GM21515 (cell line): ENCODE data around the gene TMEM144.
A peak's percentile ranks its signal among the peaks of the same experiment; 100 is the strongest.
"Not testable (repeated sequence)": the region's sequence is repeated elsewhere in the genome, so short reads cannot be mapped to it uniquely, and the experiment has no call there.

Source experiments
- ATAC-seq: cut with Tn5 transposase; IDR thresholded peaks from one replicate; pipeline ENCODE4 v1.9.1; 2021; ENCODE audit not compliant: unreplicated experiment

The TMEM144 gene

DNA sequence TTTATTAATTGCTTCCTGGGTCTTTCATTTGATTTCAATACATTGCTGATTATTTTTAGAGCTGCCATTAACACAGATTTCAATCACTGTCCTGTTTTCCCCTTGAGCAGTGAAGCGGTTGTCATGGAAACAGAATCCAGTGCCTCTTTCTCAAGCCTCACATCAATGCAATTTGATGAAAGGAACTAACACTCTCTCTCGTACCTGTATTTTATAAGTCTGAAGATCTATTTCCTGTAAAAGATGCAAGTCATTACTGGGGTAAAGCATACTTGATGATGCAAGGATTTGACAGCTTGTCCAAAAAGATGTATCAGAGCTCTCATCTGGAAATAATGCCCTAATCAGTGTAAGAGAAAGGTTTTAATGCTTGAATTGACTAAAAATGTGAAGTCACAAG is 19.6 kb upstream of the TMEM144 start:
- no peak for ATAC-seq

DNA sequence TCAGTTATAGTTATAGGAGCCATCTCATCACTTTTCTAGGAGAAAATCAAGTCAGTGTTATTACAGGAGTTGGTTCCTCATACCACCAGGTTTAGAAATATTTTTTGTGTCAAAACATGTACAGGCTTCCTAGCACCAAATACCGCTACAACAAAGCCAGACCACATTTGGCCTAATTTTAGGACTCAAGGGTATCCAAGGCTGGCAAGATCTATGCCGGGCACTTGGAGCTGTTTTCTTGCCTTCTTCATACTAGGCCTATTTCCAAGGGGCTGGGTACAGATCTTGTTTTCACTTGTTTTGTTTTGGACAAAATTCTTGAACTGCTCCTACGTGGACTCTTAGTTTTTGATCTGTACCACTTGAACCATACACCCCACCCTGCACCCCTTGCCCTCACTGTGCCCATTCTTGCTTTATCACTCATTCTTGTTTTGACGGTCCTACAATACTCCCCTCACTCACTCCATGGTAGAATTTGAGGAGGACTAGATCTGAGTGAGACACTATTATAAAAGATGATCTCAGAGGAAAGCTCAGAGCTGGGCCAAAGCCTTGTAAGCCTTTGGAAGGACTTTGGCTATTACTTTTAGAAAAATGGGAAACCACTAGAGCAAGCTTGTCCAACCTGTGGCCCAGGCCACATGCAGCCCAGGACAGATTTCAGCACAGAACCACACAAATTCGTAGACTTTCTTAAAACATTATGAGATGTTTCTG is 17.7 kb upstream of the TMEM144 start:
- ATAC-seq, result no peak

DNA sequence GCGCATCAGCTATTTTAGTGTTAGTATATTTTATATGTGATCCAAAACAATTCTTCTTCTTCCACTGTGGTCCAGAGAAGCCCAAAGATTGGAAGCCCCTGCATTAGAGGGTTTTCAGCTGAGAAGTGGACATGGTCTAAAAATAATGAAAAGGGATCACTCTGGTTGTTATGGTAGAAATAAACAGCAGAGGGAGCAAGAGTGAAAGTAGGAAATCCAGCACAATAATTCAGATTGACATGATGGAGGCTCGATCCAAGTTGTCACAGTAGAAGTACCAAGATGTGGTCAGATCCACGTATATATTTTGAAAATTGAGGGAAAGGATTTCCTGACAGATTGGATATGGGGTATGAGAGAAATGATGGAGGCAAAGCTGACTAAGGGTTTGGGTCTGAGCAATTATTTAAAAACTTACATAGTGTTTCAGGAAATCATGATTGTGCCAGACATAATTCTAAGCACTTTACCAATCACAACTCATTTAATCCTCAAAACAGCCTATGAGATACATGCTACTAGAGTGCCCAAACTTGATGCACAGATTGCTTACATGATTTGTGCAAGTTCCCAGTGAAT is 17.0 kb upstream of the TMEM144 start:
- no peak for ATAC-seq

DNA sequence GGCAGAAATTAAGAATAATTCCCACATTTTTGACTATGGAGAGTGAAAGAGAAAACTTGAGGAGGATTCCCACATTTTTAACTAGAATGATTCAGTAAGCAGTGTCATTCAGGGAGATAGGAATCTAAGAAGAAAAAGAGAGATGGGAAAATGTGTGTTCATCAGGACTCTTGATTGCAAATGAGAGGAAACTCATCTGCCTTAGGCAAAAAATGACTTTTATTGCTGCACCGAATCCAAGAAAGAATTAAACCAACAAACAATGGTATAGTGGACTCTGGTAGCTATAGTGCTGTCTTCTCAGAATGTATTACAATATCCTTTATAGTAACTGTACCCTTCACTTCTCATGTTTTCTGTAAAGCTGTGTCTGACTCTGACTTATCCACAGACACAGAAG is 15.0 kb upstream of the TMEM144 start:
- ATAC-seq, result no peak

DNA sequence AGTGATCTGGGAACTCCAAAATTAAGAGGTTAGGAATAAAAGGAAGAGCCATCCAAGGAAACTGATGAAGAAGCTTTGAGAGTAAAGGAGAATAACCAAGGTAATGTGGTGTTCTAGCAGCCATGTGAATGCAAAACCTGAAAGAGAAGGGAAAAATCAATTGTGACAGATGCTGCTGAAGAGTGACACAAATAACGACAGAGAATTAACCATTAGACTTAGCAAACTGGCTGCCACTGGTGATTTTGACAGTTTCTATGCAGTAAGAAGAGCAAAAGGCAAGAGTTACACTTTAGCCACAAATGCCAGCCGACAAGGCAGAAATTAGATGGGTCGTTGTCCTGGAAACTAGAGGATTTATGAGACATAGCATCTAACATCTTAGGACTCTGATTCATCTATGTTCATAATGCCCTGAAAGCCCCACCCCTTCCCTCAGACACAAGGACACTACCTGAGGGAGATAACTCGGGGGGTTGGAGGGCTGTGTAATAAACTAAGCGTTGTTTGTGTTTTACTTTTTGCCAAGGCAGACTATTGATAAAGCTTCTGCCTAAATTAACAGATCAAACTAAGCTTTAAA is 13.0 kb upstream of the TMEM144 start:
- ATAC-seq, result no peak

DNA sequence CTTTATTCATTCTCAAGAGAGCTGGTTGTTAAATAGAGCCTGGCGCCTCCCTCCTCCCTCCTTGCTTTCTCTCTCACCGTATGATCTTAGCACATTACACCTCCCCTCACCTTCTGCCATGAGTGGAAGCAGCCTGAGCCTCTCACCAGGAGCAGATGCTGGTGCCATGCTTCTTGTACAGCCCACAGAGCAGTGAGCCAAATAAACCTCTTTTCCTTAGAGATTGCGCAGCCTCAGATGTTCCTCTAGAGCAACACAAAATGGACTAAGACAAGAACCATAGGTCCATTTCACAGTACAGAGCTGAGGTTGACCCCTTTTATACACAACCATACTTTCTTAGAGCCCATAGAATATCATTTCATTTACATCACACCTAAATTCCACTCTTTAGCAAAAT is 10.1 kb upstream of the TMEM144 start:
- no peak for ATAC-seq

DNA sequence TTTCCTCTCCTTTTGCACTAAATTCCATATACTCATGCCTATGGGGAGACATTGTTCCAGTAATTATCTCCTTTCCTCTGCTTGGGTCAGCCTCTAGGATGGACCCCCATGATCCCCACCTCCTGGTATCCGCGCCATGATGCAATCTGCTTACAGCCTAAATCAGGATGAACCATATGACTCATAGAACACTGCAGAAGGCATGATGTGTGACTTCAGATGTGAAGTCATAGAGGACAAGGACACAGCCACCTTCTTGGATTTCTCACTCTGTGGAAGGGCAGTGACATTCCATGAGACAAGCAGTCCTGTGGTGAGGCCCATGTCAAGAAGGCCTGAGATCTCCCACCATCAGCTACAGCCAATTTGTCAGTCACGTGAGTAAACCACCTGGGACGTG is 9.0 kb upstream of the TMEM144 start:
- ATAC-seq, result no peak

DNA sequence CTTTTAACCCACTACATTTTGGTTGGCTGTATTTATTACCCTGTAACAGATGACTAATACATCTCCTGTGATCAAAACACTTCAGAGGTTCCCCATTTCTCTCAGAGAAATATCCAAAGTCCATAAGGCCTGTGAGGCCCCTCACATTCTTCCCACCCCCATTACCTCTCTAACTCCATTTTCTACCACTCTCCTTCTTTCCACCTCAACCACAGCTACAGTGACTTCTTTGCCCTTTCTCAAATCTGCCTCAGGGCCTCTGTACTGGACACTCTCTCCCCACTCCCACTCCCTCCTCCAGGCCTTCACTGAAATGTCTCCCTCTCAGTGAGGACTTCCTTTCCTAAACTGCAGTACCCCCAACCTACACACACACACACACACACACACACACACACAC is 8.4 kb upstream of the TMEM144 start:
- no peak for ATAC-seq

DNA sequence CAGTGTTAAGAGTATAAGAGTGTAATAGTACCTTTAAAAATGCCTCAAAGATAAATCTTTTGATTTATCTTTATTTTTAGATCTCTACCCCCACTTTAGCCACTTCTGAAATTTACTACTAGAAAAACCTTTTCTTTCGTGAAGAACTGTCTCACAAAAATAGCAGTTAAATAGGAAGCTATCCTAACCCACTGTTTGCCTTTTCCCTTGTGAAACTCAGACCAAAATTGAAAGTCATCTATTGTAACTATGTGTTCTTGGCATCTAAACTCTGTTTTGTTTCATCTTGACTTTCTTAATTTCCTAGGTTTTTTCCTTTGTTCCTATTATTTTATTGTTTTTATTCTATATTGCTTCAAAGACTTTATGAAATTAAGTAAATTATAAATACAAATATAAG is 7.8 kb upstream of the TMEM144 start:
- ATAC-seq, result no peak

DNA sequence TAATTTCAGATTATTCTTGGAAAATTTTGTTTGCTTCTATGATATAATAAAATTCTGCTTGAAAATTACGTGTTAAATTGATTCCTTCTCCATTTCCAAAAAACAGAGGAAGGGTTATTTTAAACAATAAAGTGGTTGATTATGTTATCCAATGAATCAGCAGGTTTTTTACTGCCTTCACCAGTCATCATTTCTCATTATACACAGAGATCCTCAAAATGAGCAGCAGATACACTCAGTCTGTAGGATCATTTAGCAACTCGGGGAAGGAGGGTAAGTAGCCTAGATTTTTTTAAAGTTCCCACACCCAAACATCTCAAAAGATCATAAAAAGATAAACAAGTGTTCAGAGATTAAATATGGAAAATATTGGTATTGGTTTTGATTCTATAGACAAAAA is 6.8 kb upstream of the TMEM144 start:
- no peak for ATAC-seq

DNA sequence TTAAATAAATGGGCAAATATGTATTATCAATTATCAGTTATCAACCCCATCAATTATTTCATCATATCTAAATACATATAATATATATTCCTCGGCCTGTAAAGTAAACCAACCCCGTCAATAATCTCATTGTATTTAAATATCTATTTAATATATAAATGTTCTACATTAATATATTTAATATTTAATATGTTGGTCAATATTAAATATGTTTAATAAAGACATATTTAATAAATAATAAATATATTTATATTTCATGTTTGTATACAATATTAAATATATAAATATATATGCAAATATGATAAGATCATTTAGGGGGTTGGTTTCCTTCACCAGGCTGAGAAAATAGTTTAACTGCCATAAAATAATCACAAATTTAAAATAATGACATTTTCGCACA is 6.4 kb upstream of the TMEM144 start:
- ATAC-seq, result no peak

DNA sequence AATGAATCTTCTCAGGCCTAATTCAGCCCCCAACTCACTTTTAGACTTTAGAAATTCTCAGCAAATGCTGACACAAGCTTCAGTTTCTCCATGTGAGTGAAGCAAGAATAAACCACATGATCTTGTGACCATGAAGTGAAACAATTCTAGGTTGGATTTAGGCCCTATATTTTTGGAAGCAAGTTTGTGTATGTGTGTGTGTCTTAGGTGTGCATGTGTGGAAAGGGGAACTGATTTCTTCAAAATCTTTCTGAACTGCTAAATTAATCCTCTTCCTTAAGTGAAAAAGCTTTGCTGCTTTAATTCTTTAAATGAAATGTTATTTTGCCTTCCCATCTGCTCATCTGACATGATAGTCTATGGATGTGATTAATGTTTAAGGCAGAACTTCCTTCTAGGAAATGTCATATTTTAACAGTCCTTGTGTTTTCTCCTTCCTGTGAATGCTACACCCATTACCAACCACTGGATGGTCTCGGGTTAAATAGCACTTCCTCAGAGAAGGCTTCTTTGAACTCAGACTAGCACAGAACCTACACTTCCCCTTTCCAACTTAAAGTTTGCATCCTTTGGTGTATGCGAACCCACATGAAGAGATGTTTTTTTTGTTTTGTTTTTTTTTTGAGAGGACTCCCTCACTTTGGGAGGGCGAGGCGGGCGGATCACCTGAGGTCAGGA is 1.2 kb upstream of the TMEM144 start:
- peak; percentile 52 for ATAC-seq

DNA sequence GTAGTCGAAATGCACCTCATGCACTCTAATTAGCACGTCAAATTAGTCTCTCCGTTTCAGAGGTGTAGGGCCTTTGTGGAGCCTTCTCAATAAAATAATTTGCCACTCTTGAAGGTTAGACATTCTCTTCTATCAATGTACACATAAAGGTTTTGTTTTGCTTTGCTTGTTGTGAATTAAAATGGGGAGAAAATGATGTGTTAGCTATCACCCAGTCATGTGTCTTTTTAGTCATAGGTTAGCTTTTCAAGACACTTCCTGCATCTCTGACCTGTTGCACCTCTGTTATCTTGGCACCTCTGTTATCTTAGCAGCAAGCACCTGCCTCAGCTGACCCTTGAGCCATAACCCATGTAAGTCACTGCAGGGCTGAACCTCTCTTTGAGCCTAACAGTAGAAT is 936 bp downstream of the TMEM144 start:
- ATAC-seq, result no peak

DNA sequence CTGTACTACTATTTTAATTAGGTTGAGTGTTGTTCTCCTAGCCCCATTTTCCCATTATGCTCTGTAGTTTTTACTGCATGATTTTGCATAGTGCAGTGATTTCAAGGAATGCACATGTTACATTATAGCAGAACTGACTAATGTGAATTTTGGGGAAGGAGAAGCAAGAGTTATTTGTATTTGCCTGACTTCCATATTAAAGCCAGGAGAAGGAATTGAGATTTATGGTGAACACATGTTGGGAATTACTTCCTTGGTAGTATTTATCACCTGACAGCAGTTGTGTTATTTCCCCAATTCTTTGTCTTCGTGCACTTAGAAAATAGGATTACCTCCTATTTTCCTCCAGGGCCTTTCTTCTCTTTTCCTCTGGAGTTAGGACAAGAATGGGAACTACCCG is 3.2 kb downstream of the TMEM144 start:
- no peak for ATAC-seq

DNA sequence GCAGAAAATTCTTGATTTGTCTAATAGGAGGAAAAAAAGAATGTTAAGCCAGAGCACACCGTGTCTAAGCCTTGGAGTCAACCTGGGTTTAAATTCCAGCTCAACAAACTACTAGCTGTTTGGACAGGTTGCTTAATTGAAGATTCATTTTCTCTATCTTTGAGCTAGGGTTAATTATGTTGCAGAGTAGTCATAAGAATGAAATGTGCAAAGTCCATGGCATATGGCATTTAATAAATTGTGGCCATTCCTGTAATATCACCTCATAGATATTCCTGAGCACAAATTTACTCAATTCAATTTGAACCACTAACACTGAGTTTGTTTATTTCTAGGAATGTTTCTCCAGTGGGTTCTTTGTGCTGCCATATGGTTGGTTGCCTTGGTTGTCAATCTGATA is 4.6 kb downstream of the TMEM144 start:
- ATAC-seq, result no peak

DNA sequence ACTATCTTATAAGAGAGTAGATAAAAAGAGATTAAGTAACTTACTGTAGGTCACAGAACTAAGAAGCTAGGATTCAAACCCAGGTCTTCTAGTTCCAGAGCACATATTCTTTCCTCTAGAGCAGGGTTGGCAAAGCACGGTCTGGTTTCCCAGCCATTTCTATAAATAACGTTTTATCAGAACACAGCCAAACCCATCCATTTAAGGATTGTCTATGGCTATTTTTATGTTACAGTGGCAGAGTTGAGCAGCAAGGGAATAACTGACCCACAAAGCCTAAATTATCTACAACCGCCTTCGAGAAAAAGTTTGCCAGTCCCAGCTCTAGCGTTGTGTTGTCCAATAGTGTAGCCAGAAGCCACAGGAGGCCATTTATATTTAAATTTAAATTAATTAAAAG is 7.5 kb downstream of the TMEM144 start:
- ATAC-seq, result no peak

DNA sequence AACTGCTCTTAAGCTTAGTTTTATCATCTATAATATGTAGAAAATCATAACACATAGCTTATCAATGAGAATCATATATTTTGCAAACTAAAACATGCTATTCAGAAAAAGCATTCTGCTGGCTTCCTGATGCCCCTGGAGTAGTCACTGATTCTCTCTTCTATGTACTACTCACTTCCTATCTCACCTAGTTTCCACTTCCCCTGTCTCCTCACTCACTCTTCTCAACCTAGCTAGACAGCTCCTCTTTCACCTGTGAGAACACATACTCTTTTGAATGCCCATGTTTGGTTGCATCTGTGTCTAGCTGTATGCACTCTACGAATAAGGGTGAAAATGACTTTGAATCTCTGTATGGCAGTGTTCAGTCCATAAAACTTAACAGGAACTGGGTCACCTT is 9.3 kb downstream of the TMEM144 start:
- ATAC-seq, result no peak

DNA sequence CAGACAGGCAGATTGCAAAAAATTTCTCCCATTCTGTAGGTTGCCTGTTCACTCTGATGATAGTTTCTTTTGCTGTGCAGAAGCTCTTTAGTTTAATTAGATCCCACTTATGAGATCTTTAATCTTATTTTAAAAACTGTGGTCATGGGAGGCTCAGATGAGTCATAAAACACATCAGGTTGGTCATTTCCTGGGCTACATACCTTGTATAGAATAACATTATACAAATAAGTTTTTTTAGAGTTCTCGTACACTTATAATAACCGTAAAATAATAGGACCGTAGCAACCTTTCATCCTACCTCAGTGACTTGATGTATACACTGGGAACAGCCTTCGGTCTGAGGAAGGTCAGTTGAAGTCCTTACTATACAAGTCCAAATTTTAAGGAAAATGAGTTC is 14.0 kb downstream of the TMEM144 start:
- not testable (repeated sequence) for ATAC-seq

DNA sequence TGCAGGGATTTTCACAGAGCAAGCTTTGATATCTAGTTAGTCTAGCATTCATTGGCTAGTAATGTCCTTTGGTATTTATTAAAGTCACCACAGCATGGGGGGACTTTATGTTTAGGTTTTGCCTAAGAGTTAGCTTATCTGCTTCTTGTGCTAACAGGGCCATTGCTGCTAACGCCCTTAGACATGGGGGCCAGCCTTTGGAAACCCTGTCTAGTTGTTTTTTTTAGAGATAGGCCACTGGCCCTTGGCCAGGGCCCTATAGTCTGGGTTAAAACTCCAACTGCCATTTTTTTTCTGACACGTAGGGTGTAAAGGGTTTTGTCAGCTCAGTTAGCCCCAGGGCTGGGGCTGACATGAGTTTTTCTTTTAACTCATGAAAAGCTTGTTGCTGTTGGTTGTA is 14.7 kb downstream of the TMEM144 start:
- ATAC-seq, result not testable (repeated sequence)

DNA sequence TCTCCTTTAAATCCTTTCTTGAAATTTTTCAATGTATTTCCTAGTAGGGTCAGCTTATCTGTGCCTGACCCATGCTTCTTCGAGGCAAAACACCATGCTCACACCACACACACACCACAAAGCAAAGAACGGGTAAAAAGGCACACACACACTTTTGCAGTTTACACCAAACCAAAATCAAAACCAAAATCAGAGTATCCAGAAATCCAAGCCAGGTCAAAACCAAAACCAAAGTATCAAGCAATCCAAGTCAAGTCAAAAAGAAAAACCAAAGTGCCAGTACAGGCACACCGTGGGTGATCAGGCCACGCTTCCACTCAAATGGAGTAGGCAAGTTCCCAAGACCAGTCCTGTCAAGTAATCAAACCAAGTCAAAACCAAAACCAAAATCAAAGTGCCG is 17.6 kb downstream of the TMEM144 start:
- ATAC-seq, result not testable (repeated sequence)

DNA sequence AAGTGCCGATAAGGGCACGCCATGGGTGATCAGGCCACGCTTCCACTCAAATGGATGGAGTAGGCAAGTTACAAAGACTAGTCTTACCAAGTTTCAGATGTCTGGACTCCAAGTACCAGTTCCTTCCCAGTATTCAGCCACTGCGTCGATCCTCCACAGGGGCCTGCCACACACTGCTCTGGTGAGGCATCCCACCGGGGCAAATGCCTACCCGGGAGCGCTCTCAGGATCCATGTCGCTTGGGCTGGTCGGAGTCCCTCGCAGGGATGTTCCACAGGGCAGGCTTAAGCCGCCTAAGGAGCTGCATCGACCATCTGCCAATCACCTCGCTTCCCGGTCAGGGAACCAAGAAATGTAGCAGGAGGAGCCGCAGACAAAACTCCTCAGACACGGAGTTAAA is 18.1 kb downstream of the TMEM144 start:
- not testable (repeated sequence) for ATAC-seq

DNA sequence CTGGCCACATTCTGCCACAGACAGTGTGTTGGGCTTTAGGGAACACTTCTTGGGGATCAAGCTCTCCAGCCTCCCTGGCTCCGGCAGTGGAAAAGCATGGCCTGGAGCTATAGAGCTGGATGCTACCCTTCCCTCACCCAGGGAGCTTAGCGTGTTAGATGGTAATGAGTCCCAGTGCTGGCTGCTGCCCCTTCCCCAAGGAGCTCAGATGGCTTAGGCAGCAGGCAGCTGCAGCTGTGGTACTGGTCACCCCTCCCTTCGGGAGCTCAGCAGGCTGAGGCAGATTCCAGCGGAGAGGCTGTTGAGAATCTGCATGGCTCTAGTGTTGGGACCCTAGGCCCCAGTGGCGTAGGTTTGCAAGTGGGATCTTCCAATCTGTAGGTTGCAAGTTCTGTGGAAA is 19.5 kb downstream of the TMEM144 start:
- no peak for ATAC-seq
